ENCODE measurements around the gene RPL10. TPM values are rescaled to one million over a fixed set of nuclear protein-coding genes. Genes with fewer than 3 reads are reported as not detected.

Gene RPL10
- polyA plus RNA-seq, 1 donor from 2014 or later = 3,689 TPM

DNA sequence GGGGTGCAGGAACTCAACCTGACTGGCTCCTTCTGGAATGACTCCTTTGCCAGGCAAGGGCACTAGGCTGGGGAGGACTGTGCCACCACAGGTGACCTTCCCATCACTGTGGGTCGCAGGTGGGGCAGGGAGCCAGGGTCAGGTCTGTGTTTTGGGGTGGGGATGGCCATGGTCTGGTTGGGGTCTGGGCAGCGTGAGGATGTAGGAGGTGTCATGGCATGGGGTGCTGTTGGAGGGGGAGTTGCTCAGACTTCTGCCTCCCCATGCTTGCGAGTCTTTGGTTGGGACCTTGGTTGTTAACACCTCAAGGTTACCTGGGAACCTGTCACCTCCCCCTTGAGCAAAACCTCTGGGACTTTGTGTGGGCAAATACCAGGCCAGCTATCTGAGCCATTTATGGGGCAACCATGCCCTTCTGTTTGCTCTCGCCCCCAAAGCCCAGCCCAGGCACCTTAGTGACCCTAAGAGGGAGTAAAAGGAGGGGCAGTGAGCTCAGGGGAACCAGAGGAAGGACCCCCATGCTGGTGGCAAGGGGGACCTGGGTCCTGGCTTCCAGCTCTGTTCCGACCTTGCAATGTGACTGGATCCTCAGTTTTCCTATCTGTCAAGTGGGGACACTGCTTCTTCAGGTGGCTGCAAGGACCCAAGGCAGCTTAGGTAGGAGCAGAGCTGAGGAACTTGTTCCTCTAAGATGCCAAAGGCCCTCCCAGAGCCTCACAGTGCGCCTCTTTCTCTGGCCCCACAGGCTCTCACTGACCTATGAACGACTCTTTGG, 36.4 kb downstream of the RPL10 start:
- Histone ChIP-seq H3K79me2 (replicated peaks; ENCODE audit: insufficient read depth, low read length) (peaks cover 21% of the 10 kb centered on the region), H3K4me3 (ENCODE audit: low read length) (no peak overlapping the region), H3K36me3 (ENCODE audit: insufficient read depth, low read length) (no peaks in the 10 kb centered on the region), H3K27me3 (ENCODE audit: insufficient read depth, low read depth, low read length) (no peaks in the 10 kb centered on the region), H2AFZ (ENCODE audit: low read depth, low read length) (no peak overlapping the region), H4K20me1 (ENCODE audit: insufficient read depth) (no peaks in the 10 kb centered on the region), H3K27ac (ENCODE audit: low read length) (no peak overlapping the region), H3K9me2 (ENCODE audit: insufficient read depth, low read length) (no peaks in the 10 kb centered on the region), H3K4me2 (ENCODE audit: low read length) (no peak overlapping the region), H3K9ac (ENCODE audit: low read length) (no peak overlapping the region), H3K9me3 (ENCODE audit: low read length) (no peaks in the 10 kb centered on the region), H3F3A (ENCODE audit: insufficient read depth, low read length, poor library complexity, severe bottlenecking) (no peaks in the 10 kb centered on the region)
- TF ChIP-seq SMC3 (conservative IDR thresholded peaks at IDR 0.05; ENCODE audit: poor library complexity) = no peak
- TF ChIP-seq, protein P1, sequence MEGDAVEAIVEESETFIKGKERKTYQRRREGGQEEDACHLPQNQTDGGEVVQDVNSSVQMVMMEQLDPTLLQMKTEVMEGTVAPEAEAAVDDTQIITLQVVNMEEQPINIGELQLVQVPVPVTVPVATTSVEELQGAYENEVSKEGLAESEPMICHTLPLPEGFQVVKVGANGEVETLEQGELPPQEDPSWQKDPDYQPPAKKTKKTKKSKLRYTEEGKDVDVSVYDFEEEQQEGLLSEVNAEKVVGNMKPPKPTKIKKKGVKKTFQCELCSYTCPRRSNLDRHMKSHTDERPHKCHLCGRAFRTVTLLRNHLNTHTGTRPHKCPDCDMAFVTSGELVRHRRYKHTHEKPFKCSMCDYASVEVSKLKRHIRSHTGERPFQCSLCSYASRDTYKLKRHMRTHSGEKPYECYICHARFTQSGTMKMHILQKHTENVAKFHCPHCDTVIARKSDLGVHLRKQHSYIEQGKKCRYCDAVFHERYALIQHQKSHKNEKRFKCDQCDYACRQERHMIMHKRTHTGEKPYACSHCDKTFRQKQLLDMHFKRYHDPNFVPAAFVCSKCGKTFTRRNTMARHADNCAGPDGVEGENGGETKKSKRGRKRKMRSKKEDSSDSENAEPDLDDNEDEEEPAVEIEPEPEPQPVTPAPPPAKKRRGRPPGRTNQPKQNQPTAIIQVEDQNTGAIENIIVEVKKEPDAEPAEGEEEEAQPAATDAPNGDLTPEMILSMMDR (IDR thresholded peaks at IDR 0.05; ENCODE audit: poor library complexity, severe bottlenecking) = no peak
- no peak for TF ChIP-seq EP300 (conservative IDR thresholded peaks at IDR 0.05; ENCODE audit: poor library complexity, severe bottlenecking)

DNA sequence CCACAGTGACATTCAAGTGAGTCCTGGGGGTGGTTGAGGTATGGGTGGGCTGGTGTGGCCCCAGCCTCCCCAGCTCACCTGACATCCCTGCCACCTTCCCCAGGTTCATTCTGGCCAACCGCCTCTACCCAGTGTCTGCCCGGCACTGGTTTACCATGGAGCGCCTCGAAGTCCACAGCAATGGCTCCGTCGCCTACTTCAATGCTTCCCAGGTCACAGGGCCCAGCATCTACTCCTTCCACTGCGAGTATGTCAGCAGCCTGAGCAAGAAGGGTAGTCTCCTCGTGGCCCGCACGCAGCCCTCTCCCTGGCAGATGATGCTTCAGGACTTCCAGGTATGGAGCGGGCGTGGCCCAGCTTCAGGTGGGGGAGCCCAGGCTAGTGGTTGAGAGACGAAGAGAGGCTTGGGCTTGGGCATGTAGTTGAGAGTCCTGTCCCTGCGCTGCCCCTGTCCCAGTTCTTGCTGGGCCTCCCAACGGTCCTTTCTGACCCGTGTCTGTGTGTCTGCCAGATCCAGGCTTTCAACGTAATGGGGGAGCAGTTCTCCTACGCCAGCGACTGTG, 37.1 kb downstream of the RPL10 start:
- no peaks in the 10 kb centered on the region for H3K27me3 ChIP-seq (ENCODE audit: insufficient read depth, low read depth, low read length)
- H3K4me3 ChIP-seq (ENCODE audit: low read length) = no peak overlapping the region
- H2AFZ ChIP-seq (ENCODE audit: low read depth, low read length) = no peak overlapping the region
- no peaks in the 10 kb centered on the region for H3F3A ChIP-seq (ENCODE audit: insufficient read depth, low read length, poor library complexity, severe bottlenecking)
- H3K36me3 ChIP-seq (ENCODE audit: insufficient read depth, low read length) = no peaks in the 10 kb centered on the region
- H3K9ac ChIP-seq (ENCODE audit: low read length) = no peak overlapping the region
- H3K9me2 ChIP-seq (ENCODE audit: insufficient read depth, low read length) = no peaks in the 10 kb centered on the region
- no peak overlapping the region for H3K4me2 ChIP-seq (ENCODE audit: low read length)
- H3K79me2 ChIP-seq (replicated peaks; ENCODE audit: insufficient read depth, low read length) = peaks cover 20% of the 10 kb centered on the region
- TF ChIP-seq EZH2 (IDR thresholded peaks at IDR 0.05; ENCODE audit: borderline replicate concordance, insufficient read depth, low read length, poor library complexity, severe bottlenecking) (no peak), POLR2AphosphoS5 (IDR thresholded peaks at IDR 0.05) (no peak), EP300 (conservative IDR thresholded peaks at IDR 0.05; ENCODE audit: poor library complexity, severe bottlenecking) (no peak), SMC3 (conservative IDR thresholded peaks at IDR 0.05; ENCODE audit: poor library complexity) (no peak), TAF1 (IDR thresholded peaks at IDR 0.05; ENCODE audit: low read depth) (no peak), RAD21 (conservative IDR thresholded peaks at IDR 0.05) (no peak), MXI1 (conservative IDR thresholded peaks at IDR 0.05; ENCODE audit: poor library complexity, severe bottlenecking) (no peak)
- TF ChIP-seq, protein P1 (IDR thresholded peaks at IDR 0.05; ENCODE audit: poor library complexity, severe bottlenecking) = no peak
- TF ChIP-seq, protein P2, sequence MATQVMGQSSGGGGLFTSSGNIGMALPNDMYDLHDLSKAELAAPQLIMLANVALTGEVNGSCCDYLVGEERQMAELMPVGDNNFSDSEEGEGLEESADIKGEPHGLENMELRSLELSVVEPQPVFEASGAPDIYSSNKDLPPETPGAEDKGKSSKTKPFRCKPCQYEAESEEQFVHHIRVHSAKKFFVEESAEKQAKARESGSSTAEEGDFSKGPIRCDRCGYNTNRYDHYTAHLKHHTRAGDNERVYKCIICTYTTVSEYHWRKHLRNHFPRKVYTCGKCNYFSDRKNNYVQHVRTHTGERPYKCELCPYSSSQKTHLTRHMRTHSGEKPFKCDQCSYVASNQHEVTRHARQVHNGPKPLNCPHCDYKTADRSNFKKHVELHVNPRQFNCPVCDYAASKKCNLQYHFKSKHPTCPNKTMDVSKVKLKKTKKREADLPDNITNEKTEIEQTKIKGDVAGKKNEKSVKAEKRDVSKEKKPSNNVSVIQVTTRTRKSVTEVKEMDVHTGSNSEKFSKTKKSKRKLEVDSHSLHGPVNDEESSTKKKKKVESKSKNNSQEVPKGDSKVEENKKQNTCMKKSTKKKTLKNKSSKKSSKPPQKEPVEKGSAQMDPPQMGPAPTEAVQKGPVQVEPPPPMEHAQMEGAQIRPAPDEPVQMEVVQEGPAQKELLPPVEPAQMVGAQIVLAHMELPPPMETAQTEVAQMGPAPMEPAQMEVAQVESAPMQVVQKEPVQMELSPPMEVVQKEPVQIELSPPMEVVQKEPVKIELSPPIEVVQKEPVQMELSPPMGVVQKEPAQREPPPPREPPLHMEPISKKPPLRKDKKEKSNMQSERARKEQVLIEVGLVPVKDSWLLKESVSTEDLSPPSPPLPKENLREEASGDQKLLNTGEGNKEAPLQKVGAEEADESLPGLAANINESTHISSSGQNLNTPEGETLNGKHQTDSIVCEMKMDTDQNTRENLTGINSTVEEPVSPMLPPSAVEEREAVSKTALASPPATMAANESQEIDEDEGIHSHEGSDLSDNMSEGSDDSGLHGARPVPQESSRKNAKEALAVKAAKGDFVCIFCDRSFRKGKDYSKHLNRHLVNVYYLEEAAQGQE (IDR thresholded peaks at IDR 0.05; ENCODE audit: borderline replicate concordance) = no peak
- peak overlapping the region; percentile 85 for H3K27ac ChIP-seq (ENCODE audit: low read length)
- H4K20me1 ChIP-seq (ENCODE audit: insufficient read depth) = no peaks in the 10 kb centered on the region
- H3K9me3 ChIP-seq (ENCODE audit: low read length) = no peaks in the 10 kb centered on the region

Measured in neural cell (in vitro differentiated cells).